Adrenal gland (tissue), 5 donors: ENCODE data around the gene C14orf132.

Experiments used
- POLR2A ChIP-seq, 2 donors: fragments of 450-650 bp; IDR thresholded peaks; one replicate each; pipeline ENCODE4 v1.6.1; 2017; ENCODE audit warnings: antibody characterized with exemption in 2 of 2, mild to moderate bottlenecking in 2 of 2, moderate library complexity in 1 of 2
- TF ChIP-seq, protein P1 (sequence below), 6 experiments: fragments of 450-650 bp in 4 of 6; fragments of 200-600 bp in 2 of 6; sonication (generic) in 1 of 6; IDR thresholded peaks; 1 replicate in 5 of 6; 2 replicates in 1 of 6; pipeline versions ENCODE4 v1.5.1 to v1.8.0; 2016 to 2021; ENCODE audit warnings: antibody characterized with exemption in 6 of 6, mild to moderate bottlenecking in 2 of 6, moderate library complexity in 1 of 6
- donor health status: DM: no; HTN: no; CAD: no.

DNA sequence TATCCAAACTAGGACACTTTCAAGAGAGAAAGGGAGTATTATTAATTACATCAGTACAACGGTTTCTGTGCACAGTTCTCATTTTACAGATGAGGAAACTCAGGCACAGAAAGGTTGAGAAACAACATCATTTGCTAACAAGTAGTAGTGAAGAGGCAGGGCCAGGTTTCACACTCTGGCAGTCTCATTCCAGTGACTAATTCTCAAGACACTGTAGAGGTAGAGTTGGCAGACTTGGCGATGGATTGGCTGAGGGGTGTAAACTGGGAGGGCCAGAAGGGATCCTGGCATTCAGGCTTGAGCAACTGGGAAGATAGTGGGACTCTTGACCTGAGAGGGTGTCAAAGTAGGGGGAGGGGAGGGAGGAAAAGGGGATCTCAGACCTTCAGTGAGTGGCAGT is 91.7 kb downstream of the C14orf132 start:
- TF ChIP-seq, protein P1, sequence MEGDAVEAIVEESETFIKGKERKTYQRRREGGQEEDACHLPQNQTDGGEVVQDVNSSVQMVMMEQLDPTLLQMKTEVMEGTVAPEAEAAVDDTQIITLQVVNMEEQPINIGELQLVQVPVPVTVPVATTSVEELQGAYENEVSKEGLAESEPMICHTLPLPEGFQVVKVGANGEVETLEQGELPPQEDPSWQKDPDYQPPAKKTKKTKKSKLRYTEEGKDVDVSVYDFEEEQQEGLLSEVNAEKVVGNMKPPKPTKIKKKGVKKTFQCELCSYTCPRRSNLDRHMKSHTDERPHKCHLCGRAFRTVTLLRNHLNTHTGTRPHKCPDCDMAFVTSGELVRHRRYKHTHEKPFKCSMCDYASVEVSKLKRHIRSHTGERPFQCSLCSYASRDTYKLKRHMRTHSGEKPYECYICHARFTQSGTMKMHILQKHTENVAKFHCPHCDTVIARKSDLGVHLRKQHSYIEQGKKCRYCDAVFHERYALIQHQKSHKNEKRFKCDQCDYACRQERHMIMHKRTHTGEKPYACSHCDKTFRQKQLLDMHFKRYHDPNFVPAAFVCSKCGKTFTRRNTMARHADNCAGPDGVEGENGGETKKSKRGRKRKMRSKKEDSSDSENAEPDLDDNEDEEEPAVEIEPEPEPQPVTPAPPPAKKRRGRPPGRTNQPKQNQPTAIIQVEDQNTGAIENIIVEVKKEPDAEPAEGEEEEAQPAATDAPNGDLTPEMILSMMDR (IDR thresholded peaks at IDR 0.05): no peak
- no peak for TF ChIP-seq POLR2A (IDR thresholded peaks at IDR 0.05)
